Measurements from ENCODE around the gene DNAAF8. TPM values are rescaled to one million over a fixed set of nuclear protein-coding genes. Genes with fewer than 3 reads are reported as not detected.

DNAAF8 gene
- polyA plus RNA-seq, 3 donors: 0.04 to 0.36 TPM; not detected in 1

- Histone ChIP-seq H3K9ac (ENCODE audit: insufficient read depth, low read length, poor library complexity, severe bottlenecking) (no peak overlapping the region), H3K27ac (ENCODE audit: low read depth in 1 of 2, low read length in 2 of 2) (no peak overlapping the region), H3K9me3 (replicated peaks in 1 of 2; ENCODE audit: control insufficient read depth in 1 of 2, insufficient read depth in 1 of 2, low read length in 2 of 2) (peaks cover 0 to 6% of the 10 kb centered on the region in 2 donors)
Observed at GRCh38 chr16:4753227-4753626, 18.9 kb downstream of the DNAAF8 start.

GRCh38 chr16:4754865-4755264, 20.5 kb downstream of the DNAAF8 start:
- H3K36me3 ChIP-seq (replicated peaks in 1 of 2; ENCODE audit: control insufficient read depth in 1 of 2, insufficient read depth in 2 of 2, low read length in 2 of 2): peaks cover 70 to 91% of the 10 kb centered on the region in 2 donors
- no peak overlapping the region for H3K27ac Mint-ChIP-seq
- H3K4me1 Mint-ChIP-seq: no peaks in the 10 kb centered on the region
- H3K27me3 ChIP-seq (ENCODE audit: control insufficient read depth in 2 of 2, insufficient read depth in 2 of 2, low read length in 2 of 2): no peaks in the 10 kb centered on the region
- no peak for TF ChIP-seq CTCF (IDR thresholded peaks at IDR 0.05)
- H3K27me3 Mint-ChIP-seq (ENCODE audit: low read depth in 3 of 3): peaks cover 0 to under 1% (median 0%) of the 10 kb centered on the region in 3 donors
- H3K36me3 Mint-ChIP-seq: peaks cover 69 to 89% of the 10 kb centered on the region in 2 donors
- no peak overlapping the region for H3K4me2 ChIP-seq (replicated peaks; ENCODE audit: extremely low read depth, low read length, poor library complexity, severe bottlenecking)
- no peaks in the 10 kb centered on the region for H3K79me2 ChIP-seq (ENCODE audit: insufficient read depth, low read length)
- H3K27ac ChIP-seq (ENCODE audit: low read depth in 1 of 2, low read length in 2 of 2): no peak overlapping the region
- no peaks in the 10 kb centered on the region for H3K4me1 ChIP-seq (ENCODE audit: control insufficient read depth in 1 of 2, insufficient read depth in 2 of 2, low read length in 2 of 2)
- peaks cover 5 to 11% (median 8%) of the 10 kb centered on the region in 7 donors for H3K9me3 Mint-ChIP-seq
- WGBS (ENCODE audit: insufficient coverage): no CpG with 5 or more reads among the region's 4 CpGs
- no peak overlapping the region for H3K4me3 ChIP-seq (replicated peaks in 1 of 3; ENCODE audit: low read depth in 2 of 3, low read length in 3 of 3)
- H3K9ac ChIP-seq (ENCODE audit: insufficient read depth, low read length, poor library complexity, severe bottlenecking): no peak overlapping the region
- no peak overlapping the region for H2AFZ ChIP-seq (ENCODE audit: insufficient read depth, low read depth, low read length, poor library complexity, severe bottlenecking)
- H3K4me3 Mint-ChIP-seq: no peak overlapping the region
- H3K9me3 ChIP-seq (replicated peaks in 1 of 2; ENCODE audit: control insufficient read depth in 1 of 2, insufficient read depth in 1 of 2, low read length in 2 of 2): peaks cover 0 to 6% of the 10 kb centered on the region in 2 donors
- intact Hi-C loops (cut with micrococcal nuclease): no loop called here
- no peaks in the 10 kb centered on the region for H4K20me1 ChIP-seq (ENCODE audit: insufficient read depth, low read length)
- DNase-seq: no peak

More at GRCh38 chr16:4753227-4753626, 18.9 kb downstream of the DNAAF8 start:
- intact Hi-C loops (cut with micrococcal nuclease): no loop called here
- H3K27me3 Mint-ChIP-seq (ENCODE audit: low read depth in 3 of 3): peaks cover 0 to 2% (median 0%) of the 10 kb centered on the region in 3 donors
- Histone ChIP-seq H2AFZ (ENCODE audit: insufficient read depth, low read depth, low read length, poor library complexity, severe bottlenecking) (no peak overlapping the region), H3K4me2 (replicated peaks; ENCODE audit: extremely low read depth, low read length, poor library complexity, severe bottlenecking) (no peak overlapping the region), H3K36me3 (replicated peaks in 1 of 2; ENCODE audit: control insufficient read depth in 1 of 2, insufficient read depth in 2 of 2, low read length in 2 of 2) (peaks cover 59 to 77% of the 10 kb centered on the region in 2 donors), H3K79me2 (ENCODE audit: insufficient read depth, low read length) (no peaks in the 10 kb centered on the region), H3K4me3 (replicated peaks in 1 of 3; ENCODE audit: low read depth in 2 of 3, low read length in 3 of 3) (no peak overlapping the region), H3K27me3 (ENCODE audit: control insufficient read depth in 2 of 2, insufficient read depth in 2 of 2, low read length in 2 of 2) (no peaks in the 10 kb centered on the region), H3K4me1 (ENCODE audit: control insufficient read depth in 1 of 2, insufficient read depth in 2 of 2, low read length in 2 of 2) (no peaks in the 10 kb centered on the region), H4K20me1 (ENCODE audit: insufficient read depth, low read length) (no peaks in the 10 kb centered on the region)
- 100% methylated on average over 11 of the region's 11 CpGs for WGBS (ENCODE audit: insufficient coverage)
- no peak overlapping the region for H3K4me3 Mint-ChIP-seq
- no peak for TF ChIP-seq CTCF (IDR thresholded peaks at IDR 0.05)
- no peak overlapping the region for H3K27ac Mint-ChIP-seq
- H3K36me3 Mint-ChIP-seq: peaks cover 56 to 73% of the 10 kb centered on the region in 2 donors
- peaks cover 5 to 11% (median 8%) of the 10 kb centered on the region in 7 donors for H3K9me3 Mint-ChIP-seq
- no peak for DNase-seq
- H3K4me1 Mint-ChIP-seq: no peaks in the 10 kb centered on the region
